B cell (primary cell): ENCODE results near the gene EYS.

Source experiments
- CTCF ChIP-seq: fragments of 200-600 bp; IDR thresholded peaks from one replicate; pipeline ENCODE4 v1.8.0; 2022; ENCODE audit warnings: antibody characterized with exemption, mild to moderate bottlenecking
- EZH2 ChIP-seq: IDR thresholded peaks from 2 replicates; pipeline ENCODE4 v1.6.1; 2012; ENCODE audit warnings: borderline replicate concordance, low read depth, mild to moderate bottlenecking, moderate library complexity, low read length; ENCODE audit not compliant: insufficient read depth, poor library complexity, severe bottlenecking

- TF ChIP-seq CTCF = no peak
- no peak for TF ChIP-seq EZH2
These were observed 161.1 kb downstream of the EYS start for GRCh38 chr6:65545920-65546319.
